Type B pancreatic cell (in vitro differentiated cells): ENCODE results near the gene MPV17L2. TPM values are rescaled to one million over a fixed set of nuclear protein-coding genes. Genes with fewer than 3 reads are reported as not detected.
A peak's percentile ranks its signal among the peaks of the same experiment; 100 is the strongest.

Source experiments
- DNase-seq: peaks from one replicate; pipeline ENCODE4 v3.0.0; 2021; ENCODE audit warnings: mixed read lengths; ENCODE audit not compliant: unreplicated experiment; ENCODE audit errors: extremely low spot score
- H3K27ac Mint-ChIP-seq: 2 replicates; pipeline ENCODE4 v1.8.0; 2021; ENCODE audit warnings: mild to moderate bottlenecking, mixed read lengths
- H3K27me3 Mint-ChIP-seq: 2 replicates; pipeline ENCODE4 v1.8.0; 2021; ENCODE audit warnings: mixed read lengths
- H3K36me3 Mint-ChIP-seq: 2 replicates; pipeline ENCODE4 v1.8.0; 2021; ENCODE audit warnings: mixed read lengths
- H3K4me1 Mint-ChIP-seq: one replicate; pipeline ENCODE4 v1.8.0; 2021; ENCODE audit warnings: mixed read lengths; ENCODE audit not compliant: unreplicated experiment
- H3K4me3 Mint-ChIP-seq: 2 replicates; pipeline ENCODE4 v1.8.0; 2021; ENCODE audit warnings: mild to moderate bottlenecking, mixed read lengths
- H3K9me3 Mint-ChIP-seq: 2 replicates; pipeline ENCODE4 v1.8.0; 2021; ENCODE audit warnings: mixed read lengths
- long read RNA-seq: library from polyadenylated mRNA; unstranded; transcript quantifications from one replicate; pipeline ENCODE4 v2.0.0, GENCODE V29; 2020
- total RNA-seq: library from RNA; stranded (reverse); gene quantifications from 2 replicates; pipeline ENCODE4 v1.2.1, GENCODE V29; 2021; ENCODE audit warnings: low replicate concordance
- TF ChIP-seq, protein P1 (sequence below): fragments of 200-600 bp; sonication (generic); conservative IDR thresholded peaks from 2 replicates; pipeline ENCODE4 v1.5.0; 2021; ENCODE audit warnings: antibody characterized with exemption, mild to moderate bottlenecking

MPV17L2 gene
- 10.2 and 11.6 TPM in 2 replicates for total RNA-seq
- long read RNA-seq, transcript MPV17L2-204 (5 exons, 1,408 nt), result major isoform, 18 of 19 reads
- long read RNA-seq, partial matches to known transcripts, result 0 of 19 reads
- long read RNA-seq, other reads (novel, unspliced or antisense), result 0 of 19 reads

DNA sequence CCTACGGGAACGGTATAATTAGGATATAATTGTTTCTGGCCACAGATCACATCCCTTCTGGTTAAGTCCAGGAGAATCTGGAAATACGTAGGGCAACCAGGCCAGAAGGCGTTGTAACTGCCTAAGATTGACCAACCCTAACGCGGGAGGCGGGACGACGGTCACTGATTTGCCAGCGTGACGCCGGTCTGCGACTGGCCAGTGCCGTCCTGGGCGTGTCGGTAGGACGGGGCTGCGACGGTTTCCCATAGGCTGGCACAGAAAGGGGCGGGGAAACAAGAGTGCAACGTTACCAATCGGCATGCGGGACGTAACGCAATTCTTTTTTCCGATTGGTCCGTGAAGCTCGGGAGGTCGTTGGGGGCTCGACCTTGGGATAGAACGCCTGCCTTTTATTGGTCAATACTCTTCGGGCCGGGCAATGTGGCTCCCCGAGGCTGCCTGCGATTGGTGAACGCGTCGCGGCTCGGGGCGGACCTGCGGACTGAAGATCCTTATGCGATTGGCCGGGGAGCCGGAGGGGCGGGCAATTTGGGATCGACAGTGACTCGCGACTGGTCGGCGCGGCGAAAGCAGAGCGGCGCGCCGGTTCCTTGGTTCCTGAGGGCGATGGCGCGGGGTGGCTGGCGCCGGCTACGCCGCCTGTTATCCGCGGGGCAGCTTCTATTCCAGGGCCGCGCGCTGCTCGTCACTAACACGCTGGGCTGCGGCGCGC is at the start of gene MPV17L2:
Gene MPV17L2, plus strand, starts transcription at position 546 of the 715 bp plus-strand sequence. Its CDS starts 64 bp downstream, at position 610.
- H3K4me3 Mint-ChIP-seq, result peak within 1 kb of the TSS; percentile 93
- no peaks in the 10 kb centered on the region for H3K27me3 Mint-ChIP-seq
- DNase-seq, result peak; percentile 98
- H3K27ac Mint-ChIP-seq, result peak within 1 kb of the TSS; percentile 91
- H3K36me3 Mint-ChIP-seq, result no peaks in the 10 kb centered on the region
- no peaks in the 10 kb centered on the region for H3K9me3 Mint-ChIP-seq
- peaks cover 12% of the 10 kb centered on the region for H3K4me1 Mint-ChIP-seq
- TF ChIP-seq, protein P1, sequence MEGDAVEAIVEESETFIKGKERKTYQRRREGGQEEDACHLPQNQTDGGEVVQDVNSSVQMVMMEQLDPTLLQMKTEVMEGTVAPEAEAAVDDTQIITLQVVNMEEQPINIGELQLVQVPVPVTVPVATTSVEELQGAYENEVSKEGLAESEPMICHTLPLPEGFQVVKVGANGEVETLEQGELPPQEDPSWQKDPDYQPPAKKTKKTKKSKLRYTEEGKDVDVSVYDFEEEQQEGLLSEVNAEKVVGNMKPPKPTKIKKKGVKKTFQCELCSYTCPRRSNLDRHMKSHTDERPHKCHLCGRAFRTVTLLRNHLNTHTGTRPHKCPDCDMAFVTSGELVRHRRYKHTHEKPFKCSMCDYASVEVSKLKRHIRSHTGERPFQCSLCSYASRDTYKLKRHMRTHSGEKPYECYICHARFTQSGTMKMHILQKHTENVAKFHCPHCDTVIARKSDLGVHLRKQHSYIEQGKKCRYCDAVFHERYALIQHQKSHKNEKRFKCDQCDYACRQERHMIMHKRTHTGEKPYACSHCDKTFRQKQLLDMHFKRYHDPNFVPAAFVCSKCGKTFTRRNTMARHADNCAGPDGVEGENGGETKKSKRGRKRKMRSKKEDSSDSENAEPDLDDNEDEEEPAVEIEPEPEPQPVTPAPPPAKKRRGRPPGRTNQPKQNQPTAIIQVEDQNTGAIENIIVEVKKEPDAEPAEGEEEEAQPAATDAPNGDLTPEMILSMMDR, result no peak

DNA sequence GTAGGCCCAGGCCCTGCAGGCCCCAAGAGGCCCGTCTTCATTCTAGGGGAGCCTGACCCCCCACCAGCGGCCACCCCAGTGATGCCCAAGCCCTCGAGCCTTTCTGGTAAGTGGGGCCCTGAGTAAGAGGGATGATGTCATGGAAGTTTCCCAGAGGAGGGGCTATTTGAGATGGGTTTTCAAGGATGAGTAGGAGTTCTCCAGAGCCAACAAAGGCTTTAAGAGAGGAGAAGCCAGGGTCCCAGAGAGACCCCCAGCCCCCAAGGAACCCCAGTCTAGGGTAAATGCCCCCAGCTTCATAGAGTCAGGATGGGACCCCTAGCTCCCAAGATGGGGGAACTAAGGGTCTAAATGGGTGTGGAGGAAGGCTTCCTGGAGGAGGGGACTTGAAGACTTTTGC is 49.1 kb upstream of the MPV17L2 start:
- H3K27me3 Mint-ChIP-seq, result no peaks in the 10 kb centered on the region
- TF ChIP-seq, protein P1, result no peak
- H3K4me1 Mint-ChIP-seq, result no peaks in the 10 kb centered on the region
- no peak overlapping the region for H3K4me3 Mint-ChIP-seq
- no peaks in the 10 kb centered on the region for H3K9me3 Mint-ChIP-seq
- peaks cover 13% of the 10 kb centered on the region for H3K36me3 Mint-ChIP-seq
- DNase-seq, result no peak
- H3K27ac Mint-ChIP-seq, result no peak overlapping the region

DNA sequence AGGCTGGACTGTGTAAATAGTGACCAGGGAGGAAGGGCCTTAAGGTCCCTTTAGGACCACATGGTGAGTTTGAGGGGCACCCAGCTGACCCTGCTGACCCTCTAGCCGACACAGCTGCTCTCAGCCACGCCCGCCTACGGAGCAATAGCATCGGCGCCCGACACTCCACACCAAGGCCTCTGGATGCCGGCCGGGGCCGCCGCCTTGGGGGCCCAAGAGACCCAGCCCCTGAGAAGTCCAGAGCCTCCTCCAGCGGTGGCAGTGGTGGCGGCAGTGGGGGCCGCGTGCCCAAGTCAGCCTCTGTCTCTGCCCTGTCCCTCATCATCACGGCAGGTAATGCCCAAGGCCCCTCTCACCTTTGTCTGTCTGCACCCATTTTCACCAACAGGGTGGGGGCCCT is 48.7 kb upstream of the MPV17L2 start:
- no peaks in the 10 kb centered on the region for H3K27me3 Mint-ChIP-seq
- no peak overlapping the region for H3K4me3 Mint-ChIP-seq
- peaks cover 13% of the 10 kb centered on the region for H3K36me3 Mint-ChIP-seq
- no peaks in the 10 kb centered on the region for H3K9me3 Mint-ChIP-seq
- no peaks in the 10 kb centered on the region for H3K4me1 Mint-ChIP-seq
- TF ChIP-seq, protein P1, result no peak
- no peak overlapping the region for H3K27ac Mint-ChIP-seq
- no peak for DNase-seq

DNA sequence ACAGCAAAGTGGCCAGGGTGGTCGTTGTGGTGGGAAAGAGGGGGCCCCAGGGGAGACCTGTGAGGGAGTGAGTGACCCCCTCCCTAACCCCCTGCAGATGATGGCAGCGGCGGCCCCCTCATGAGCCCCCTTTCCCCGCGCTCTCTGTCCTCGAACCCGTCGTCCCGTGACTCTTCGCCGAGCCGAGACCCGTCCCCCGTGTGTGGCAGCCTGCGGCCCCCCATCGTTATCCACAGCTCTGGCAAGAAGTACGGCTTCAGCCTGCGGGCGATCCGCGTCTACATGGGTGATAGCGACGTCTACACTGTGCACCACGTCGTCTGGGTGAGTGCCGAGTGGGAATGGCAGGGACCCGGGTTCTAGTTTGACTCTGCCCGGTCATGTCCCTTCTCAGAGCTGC is 48.1 kb upstream of the MPV17L2 start:
- peaks cover 13% of the 10 kb centered on the region for H3K36me3 Mint-ChIP-seq
- H3K4me1 Mint-ChIP-seq, result no peaks in the 10 kb centered on the region
- TF ChIP-seq, protein P1, result no peak
- no peaks in the 10 kb centered on the region for H3K27me3 Mint-ChIP-seq
- H3K27ac Mint-ChIP-seq, result no peak overlapping the region
- no peak overlapping the region for H3K4me3 Mint-ChIP-seq
- no peaks in the 10 kb centered on the region for H3K9me3 Mint-ChIP-seq
- no peak for DNase-seq

DNA sequence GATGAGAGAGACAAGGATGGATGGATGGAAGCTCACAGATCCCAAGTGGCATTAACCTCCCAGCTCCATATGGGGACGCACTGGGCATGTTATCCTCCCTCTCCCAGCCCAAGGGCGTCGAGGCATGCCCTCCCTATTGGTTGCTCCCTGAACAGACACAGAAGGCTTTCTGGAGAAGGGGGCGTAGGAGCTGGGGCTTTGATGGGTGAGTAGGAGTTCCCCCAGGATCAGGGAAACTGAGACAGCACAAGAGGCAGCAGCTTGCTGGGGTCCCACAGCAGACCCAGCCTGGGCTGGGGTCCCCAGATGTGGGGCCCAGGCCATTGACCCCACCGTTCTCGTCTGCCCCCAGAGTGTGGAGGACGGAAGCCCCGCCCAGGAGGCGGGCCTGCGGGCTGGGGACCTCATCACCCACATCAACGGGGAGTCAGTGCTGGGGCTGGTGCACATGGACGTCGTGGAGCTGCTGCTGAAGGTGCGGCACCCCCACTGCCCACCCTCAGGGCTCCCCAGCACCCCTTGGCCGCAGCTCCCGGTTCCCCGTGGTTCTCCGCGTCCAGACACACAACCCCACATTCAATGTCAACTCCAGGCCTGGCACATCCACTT is 47.5 kb upstream of the MPV17L2 start:
- no peaks in the 10 kb centered on the region for H3K9me3 Mint-ChIP-seq
- TF ChIP-seq, protein P1, result no peak
- peaks cover 10% of the 10 kb centered on the region for H3K36me3 Mint-ChIP-seq
- no peak overlapping the region for H3K4me3 Mint-ChIP-seq
- no peak for DNase-seq
- no peak overlapping the region for H3K27ac Mint-ChIP-seq
- no peaks in the 10 kb centered on the region for H3K4me1 Mint-ChIP-seq
- H3K27me3 Mint-ChIP-seq, result no peaks in the 10 kb centered on the region
